GM21619 (cell line): ENCODE results near the gene PSEN2.

Experiments used
- ATAC-seq: cut with Tn5 transposase; IDR thresholded peaks from one replicate; pipeline ENCODE4 v1.9.1; 2021; ENCODE audit not compliant: unreplicated experiment

The PSEN2 gene

GRCh38 chr1:226884966-226885820 lies 14.8 kb downstream of the PSEN2 start:
- no peak for ATAC-seq

DNA sequence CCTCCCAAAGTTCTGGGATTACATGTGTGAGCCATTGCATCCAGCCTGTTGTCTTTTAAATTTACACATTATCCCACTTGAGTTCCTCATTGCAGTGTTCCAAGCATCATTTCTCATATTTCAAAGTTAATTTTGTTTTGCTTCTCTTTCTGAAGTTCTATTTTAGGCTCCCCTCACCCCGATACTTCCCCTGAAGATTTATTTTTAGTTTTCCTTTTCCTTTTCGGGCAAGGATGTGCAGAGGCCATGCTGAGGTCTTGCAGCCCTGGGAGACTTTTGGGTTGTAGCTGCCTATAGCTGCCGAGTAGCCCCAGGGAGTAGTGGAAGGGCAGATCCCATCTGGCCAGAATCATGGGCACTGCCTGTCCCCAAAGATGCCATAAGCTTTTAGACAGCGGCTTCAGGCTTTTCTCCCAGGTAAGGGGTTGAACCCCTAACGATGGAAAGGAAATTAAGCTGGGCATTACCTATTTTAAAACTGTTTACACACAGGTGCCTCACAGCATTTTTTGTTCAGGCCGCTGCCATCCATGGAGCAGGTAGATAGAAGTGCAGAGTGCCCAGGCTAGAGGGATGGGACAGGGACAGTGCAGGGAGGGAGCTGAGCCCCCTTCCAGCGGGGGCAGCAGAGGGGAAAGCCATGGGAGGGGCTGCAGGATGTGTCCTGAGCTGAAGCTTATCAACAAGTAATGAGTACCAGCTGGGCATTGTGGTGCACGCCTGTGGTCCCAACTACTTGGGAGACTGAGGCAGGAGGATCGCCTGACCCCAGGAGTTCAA lies 15.9 kb downstream of the PSEN2 start:
- ATAC-seq: no peak

GRCh38 chr1:226887006-226887405 lies 16.6 kb downstream of the PSEN2 start:
- no peak for ATAC-seq

- ATAC-seq: no peak
Measured at GRCh38 chr1:226888021-226888420, 17.6 kb downstream of the PSEN2 start.

DNA sequence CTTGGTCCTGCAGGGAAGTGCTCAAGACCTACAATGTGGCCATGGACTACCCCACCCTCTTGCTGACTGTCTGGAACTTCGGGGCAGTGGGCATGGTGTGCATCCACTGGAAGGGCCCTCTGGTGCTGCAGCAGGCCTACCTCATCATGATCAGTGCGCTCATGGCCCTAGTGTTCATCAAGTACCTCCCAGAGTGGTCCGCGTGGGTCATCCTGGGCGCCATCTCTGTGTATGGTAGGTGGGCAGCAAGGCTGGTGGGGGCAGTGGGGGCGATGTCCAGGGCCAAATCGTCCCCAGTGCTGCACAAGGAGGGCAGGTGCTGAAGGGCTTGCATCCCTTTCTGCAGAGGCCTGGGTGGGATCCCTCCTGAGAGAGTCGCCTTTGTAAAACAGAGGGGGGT lies 18.4 kb downstream of the PSEN2 start:
- ATAC-seq: no peak

- no peak for ATAC-seq
Measured at GRCh38 chr1:226889616-226890330, 19.4 kb downstream of the PSEN2 start.

DNA sequence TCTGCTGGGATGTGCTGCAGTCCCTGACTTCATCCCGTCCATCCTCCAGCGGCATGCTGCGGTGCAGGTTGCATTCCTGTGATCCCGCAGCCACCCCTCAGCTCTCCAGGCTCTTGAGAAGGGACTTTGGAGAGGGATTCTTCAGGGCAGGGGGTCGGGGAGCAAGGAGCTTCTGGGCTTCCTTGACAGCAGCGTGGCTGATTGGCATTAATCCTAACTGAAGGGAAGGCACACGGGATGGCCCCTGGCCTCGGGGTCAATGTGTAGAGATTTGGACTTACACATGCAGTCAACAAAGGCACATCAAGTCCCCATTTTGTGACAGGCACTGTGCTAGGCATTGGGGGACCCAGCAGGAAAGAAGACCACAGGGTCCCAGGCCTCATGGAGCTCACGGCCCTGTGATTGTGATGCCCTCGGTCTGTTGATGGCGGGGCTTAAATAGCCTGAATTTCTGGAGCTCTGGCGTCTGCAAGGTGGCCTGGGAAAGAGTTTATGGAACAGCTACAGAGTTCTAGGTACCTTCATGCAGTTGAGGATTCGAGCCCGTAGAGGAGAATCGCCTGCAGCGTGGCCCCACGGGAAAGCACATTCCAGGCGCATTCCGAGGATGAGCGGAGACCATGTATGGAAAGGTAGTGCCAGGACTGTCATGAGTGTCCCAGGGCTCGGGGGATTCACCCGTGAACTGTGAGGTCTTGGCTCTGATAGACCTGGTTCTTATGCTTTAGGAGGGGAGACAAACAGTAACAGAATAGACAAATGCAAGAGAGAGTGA lies 20.1 kb downstream of the PSEN2 start:
- no peak for ATAC-seq

DNA sequence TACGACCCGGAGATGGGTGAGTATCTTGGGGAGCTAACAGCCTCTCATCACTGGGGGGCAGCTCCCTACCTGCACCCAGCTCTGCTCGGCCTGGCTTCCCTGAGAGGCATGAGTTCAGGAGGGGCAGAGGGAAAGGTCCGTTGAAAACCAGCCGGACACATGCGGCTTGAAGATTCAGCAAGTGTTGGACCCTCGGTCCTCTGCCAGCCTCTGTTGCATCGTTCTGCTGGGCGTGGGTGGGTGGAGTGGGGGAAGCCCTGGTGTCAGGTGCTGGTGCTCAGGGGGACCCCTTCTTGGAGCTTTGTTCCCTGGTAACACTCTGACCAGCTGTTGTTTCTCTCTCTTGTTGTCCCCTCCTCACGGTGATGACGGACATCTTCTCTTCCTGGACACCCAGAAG lies 20.9 kb downstream of the PSEN2 start:
- no peak for ATAC-seq

GRCh38 chr1:226891846-226892523 lies 21.6 kb downstream of the PSEN2 start:
- ATAC-seq: no peak

- no peak for ATAC-seq
Measured at GRCh38 chr1:226892524-226892875, 22.1 kb downstream of the PSEN2 start.

DNA sequence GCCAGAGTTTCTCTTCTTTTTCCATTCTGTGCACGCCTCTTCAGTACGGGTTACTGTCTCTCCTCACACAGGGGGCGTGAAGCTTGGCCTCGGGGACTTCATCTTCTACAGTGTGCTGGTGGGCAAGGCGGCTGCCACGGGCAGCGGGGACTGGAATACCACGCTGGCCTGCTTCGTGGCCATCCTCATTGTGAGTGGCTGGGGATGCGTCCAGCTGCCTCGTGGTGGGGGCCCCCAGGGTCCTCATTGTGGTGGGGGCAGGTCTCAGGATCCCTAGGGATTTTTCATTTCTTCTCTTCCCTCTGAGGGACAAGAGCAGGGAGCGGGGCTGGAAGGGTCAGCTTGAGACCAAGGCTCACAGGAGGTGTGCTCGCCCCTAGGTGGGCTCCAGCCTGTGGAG lies 23.5 kb downstream of the PSEN2 start:
- ATAC-seq: no peak

- ATAC-seq: no peak
Measured at GRCh38 chr1:226894826-226895225, 24.4 kb downstream of the PSEN2 start.

GRCh38 chr1:226895644-226896043 lies 25.2 kb downstream of the PSEN2 start:
- no peak for ATAC-seq

GRCh38 chr1:226898246-226898645 lies 27.8 kb downstream of the PSEN2 start:
- ATAC-seq: no peak

- no peak for ATAC-seq
Measured at GRCh38 chr1:226901421-226901820, 31.0 kb downstream of the PSEN2 start.

DNA sequence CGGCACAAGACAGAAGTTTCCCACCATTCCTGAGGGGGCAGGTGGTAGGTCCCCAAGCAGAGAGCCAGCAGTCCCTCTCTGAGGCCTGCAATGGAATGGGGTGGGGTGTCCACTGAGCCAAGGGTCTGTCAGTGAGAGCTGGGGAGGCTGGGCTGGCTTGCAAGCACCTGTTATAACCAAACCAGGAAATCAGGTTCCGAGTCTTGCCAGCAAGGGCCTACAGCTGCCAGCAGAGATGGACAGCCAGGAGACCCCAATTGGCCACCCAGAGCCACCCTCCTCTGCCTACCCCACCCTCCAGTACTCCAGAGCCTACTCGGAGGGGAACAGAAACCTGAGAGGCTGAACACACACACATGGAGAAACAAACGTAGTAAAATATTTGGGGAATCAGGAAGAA lies 32.2 kb downstream of the PSEN2 start:
- ATAC-seq: no peak

GRCh38 chr1:226903819-226904716 lies 33.7 kb downstream of the PSEN2 start:
- ATAC-seq: no peak

DNA sequence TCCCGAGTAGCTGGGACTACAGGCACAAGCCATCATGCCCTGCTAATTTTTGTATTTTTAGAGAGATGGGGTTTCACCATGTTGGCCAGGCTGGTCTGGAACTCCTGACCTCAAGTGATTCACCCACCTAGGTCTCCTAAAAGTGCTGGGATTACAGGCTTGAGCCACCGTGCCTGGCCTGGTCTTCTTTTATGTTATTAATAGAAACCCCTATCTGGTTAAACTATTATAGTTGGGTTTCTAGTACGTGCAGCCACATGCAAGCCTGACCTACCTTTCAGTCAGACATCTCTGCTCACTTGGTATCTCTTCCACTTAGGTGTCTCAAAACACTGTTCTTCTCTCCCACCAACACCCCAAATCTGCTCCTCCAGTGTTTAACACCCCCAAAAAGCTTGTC lies 34.4 kb downstream of the PSEN2 start:
- ATAC-seq: no peak

DNA sequence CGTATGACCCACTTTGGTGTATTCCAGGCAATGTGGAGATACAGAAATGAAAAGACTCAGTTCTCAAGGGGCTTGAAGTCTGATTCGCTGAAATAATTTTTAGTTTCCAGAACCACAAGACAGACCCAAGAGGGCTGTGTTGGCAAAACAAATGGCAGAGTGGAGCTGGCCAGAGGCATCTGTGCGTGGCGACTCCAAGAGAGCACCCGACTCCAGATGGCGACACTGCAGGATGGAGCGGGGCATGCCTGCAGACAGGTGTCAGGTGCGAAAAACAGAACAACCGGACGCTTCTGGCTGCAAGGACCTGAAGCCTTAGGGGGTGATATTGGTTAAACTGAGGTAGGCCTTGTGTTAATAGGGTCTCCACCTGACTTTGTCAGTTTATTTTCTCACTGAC lies 38.0 kb downstream of the PSEN2 start:
- no peak for ATAC-seq
